GM12891 (cell line): ENCODE measurements around the gene LNP1.

Experiments used
- POLR2A ChIP-seq: IDR thresholded peaks from 2 replicates; pipeline ENCODE4 v1.6.1; 2011; ENCODE audit warnings: low read depth, low read length, control low read depth
- POU2F2 ChIP-seq: IDR thresholded peaks from 2 replicates; pipeline ENCODE4 v1.6.1; 2011; ENCODE audit warnings: low read depth, mild to moderate bottlenecking, control low read depth, low read length, moderate library complexity

DNA sequence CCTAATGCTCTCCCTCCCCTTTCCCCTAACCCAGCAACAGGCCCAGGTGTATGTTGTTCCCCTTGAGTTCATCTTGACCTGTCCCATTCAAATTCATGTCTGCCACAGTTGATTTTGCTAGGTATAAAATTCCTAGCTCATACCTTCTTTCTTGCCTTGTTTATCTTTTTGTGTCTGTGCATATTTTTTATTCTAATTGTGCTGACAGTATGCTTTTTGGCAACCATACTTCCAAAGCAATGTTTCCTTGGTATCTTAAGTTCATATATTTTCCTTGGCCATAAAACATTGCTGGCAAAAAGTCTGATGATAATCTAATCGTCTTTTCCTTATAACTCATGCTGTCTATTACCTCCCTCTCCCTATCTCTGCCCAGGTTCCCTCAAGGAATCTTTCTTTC is 15.5 kb downstream of the LNP1 start:
- TF ChIP-seq POU2F2 (no peak), POLR2A (no peak)
